Panc1 (cell line): ENCODE data around the gene CTSO.

Experiments
- POLR2AphosphoS5 ChIP-seq: IDR thresholded peaks from 2 replicates; pipeline ENCODE4 v1.6.1; 2012; ENCODE audit warnings: mild to moderate bottlenecking, low read depth, low read length, moderate library complexity
- SIN3A ChIP-seq: IDR thresholded peaks from 2 replicates; pipeline ENCODE4 v1.6.1; 2012; ENCODE audit warnings: low read depth, mild to moderate bottlenecking, low read length, moderate library complexity, borderline replicate concordance; ENCODE audit not compliant: insufficient read depth
- TCF7L2 ChIP-seq: IDR thresholded peaks from 2 replicates; pipeline ENCODE4 v1.6.1; 2011; ENCODE audit warnings: mild to moderate bottlenecking, low read depth, low read length, inconsistent platforms
- TF ChIP-seq, protein P1 (sequence below): fragments of 450-650 bp; IDR thresholded peaks from 2 replicates; pipeline ENCODE4 v1.5.1; 2017; ENCODE audit warnings: mild to moderate bottlenecking
- TF ChIP-seq, protein P2 (sequence below), 2 experiments: IDR thresholded peaks; 2 replicates each; pipeline ENCODE4 v1.6.1; 2011 to 2012; ENCODE audit warnings: low read depth in 2 of 2, control low read depth in 1 of 2, low read length in 1 of 2, mild to moderate bottlenecking in 1 of 2, moderate library complexity in 1 of 2; ENCODE audit not compliant: insufficient read depth in 1 of 2

DNA sequence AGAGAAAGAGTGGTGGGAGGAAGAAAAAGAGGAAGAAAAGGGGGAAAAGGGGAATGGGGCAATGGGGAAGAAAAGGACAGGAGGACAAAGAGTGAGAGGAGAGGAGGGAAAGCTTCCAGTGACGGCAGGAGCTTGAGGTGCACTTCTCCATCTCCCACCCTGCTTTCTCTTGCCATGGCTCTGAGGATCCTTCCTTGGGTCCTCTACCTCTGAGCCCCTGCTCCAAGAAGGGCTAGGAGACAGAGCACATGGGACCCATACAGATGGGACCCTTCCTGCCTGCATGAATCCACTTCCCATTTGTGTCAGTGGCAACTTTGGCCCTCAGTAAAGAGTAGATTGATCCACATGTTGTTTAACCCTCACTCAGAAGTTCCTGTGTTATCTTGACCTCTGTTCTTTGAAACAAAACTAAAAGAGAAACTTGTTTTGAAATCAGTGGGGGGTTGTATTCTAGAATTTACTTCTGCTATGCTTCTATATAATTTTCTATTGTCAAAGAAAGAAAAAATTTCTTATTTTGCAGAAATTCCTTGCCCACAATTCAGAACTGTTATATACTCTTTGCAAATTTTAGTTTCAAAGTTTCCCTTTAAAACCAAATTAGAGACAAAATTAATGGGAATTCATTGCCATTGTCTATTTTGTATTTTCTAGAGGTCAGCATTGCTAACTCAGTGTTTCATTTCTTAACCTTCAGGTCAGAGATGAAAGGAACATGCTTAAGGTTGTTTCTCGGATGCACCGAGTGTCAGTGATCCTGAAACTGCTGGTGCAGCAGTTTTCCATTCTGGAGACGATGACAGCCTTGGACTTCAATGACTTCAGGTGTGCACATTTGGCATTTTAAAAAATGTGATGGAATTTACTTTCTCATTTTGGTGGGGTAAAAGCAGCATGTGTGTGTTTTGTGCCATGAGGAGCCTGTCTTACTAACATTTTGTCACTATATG lies 45.2 kb downstream of the CTSO start:
- TF ChIP-seq, protein P1, sequence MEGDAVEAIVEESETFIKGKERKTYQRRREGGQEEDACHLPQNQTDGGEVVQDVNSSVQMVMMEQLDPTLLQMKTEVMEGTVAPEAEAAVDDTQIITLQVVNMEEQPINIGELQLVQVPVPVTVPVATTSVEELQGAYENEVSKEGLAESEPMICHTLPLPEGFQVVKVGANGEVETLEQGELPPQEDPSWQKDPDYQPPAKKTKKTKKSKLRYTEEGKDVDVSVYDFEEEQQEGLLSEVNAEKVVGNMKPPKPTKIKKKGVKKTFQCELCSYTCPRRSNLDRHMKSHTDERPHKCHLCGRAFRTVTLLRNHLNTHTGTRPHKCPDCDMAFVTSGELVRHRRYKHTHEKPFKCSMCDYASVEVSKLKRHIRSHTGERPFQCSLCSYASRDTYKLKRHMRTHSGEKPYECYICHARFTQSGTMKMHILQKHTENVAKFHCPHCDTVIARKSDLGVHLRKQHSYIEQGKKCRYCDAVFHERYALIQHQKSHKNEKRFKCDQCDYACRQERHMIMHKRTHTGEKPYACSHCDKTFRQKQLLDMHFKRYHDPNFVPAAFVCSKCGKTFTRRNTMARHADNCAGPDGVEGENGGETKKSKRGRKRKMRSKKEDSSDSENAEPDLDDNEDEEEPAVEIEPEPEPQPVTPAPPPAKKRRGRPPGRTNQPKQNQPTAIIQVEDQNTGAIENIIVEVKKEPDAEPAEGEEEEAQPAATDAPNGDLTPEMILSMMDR, result no peak
- TF ChIP-seq, protein P2, sequence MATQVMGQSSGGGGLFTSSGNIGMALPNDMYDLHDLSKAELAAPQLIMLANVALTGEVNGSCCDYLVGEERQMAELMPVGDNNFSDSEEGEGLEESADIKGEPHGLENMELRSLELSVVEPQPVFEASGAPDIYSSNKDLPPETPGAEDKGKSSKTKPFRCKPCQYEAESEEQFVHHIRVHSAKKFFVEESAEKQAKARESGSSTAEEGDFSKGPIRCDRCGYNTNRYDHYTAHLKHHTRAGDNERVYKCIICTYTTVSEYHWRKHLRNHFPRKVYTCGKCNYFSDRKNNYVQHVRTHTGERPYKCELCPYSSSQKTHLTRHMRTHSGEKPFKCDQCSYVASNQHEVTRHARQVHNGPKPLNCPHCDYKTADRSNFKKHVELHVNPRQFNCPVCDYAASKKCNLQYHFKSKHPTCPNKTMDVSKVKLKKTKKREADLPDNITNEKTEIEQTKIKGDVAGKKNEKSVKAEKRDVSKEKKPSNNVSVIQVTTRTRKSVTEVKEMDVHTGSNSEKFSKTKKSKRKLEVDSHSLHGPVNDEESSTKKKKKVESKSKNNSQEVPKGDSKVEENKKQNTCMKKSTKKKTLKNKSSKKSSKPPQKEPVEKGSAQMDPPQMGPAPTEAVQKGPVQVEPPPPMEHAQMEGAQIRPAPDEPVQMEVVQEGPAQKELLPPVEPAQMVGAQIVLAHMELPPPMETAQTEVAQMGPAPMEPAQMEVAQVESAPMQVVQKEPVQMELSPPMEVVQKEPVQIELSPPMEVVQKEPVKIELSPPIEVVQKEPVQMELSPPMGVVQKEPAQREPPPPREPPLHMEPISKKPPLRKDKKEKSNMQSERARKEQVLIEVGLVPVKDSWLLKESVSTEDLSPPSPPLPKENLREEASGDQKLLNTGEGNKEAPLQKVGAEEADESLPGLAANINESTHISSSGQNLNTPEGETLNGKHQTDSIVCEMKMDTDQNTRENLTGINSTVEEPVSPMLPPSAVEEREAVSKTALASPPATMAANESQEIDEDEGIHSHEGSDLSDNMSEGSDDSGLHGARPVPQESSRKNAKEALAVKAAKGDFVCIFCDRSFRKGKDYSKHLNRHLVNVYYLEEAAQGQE (IDR thresholded peaks at IDR 0.05; ENCODE audit: insufficient read depth in 1 of 2, low read depth in 2 of 2, low read length in 1 of 2), result no peak
- TF ChIP-seq POLR2AphosphoS5 (no peak), SIN3A (no peak), TCF7L2 (no peak)
